HG02973 (cell line): ENCODE measurements around the gene NR2F6.
"Not testable (repeated sequence)": the region's sequence is repeated elsewhere in the genome, so short reads cannot be mapped to it uniquely, and the experiment has no call there.

ENCODE experiments used
- ATAC-seq: cut with Tn5 transposase; IDR thresholded peaks from one replicate; pipeline ENCODE4 v1.9.1; 2021; ENCODE audit warnings: moderate library complexity; ENCODE audit not compliant: unreplicated experiment

Gene NR2F6

GRCh38 chr19:17213334-17213733 lies 32.4 kb downstream of the NR2F6 start:
- no peak for ATAC-seq

- ATAC-seq = no peak
Observed at GRCh38 chr19:17211547-17212446, 33.9 kb downstream of the NR2F6 start.

- ATAC-seq = no peak
Observed at GRCh38 chr19:17210296-17210695, 35.4 kb downstream of the NR2F6 start.

- ATAC-seq = no peak
Observed at GRCh38 chr19:17209126-17210036, 36.3 kb downstream of the NR2F6 start.

- no peak for ATAC-seq
Observed at GRCh38 chr19:17206736-17207581, 38.8 kb downstream of the NR2F6 start.

GRCh38 chr19:17205237-17206140 lies 40.2 kb downstream of the NR2F6 start:
- ATAC-seq = no peak

- ATAC-seq = no peak
Observed at GRCh38 chr19:17202713-17203112, 43.0 kb downstream of the NR2F6 start.

- ATAC-seq = no peak
Observed at GRCh38 chr19:17202249-17202648, 43.5 kb downstream of the NR2F6 start.

GRCh38 chr19:17200408-17201079 lies 45.2 kb downstream of the NR2F6 start:
- ATAC-seq = no peak

GRCh38 chr19:17197666-17198065 lies 48.1 kb downstream of the NR2F6 start:
- ATAC-seq = no peak

- no peak for ATAC-seq
Observed at GRCh38 chr19:17196610-17197009, 49.1 kb downstream of the NR2F6 start.

- no peak for ATAC-seq
Observed at GRCh38 chr19:17195106-17195505, 50.6 kb downstream of the NR2F6 start.

GRCh38 chr19:17194608-17195007 lies 51.1 kb downstream of the NR2F6 start:
- no peak for ATAC-seq

- no peak for ATAC-seq
Observed at GRCh38 chr19:17192751-17193150, 53.0 kb downstream of the NR2F6 start.

GRCh38 chr19:17191736-17192135 lies 54.0 kb downstream of the NR2F6 start:
- not testable (repeated sequence) for ATAC-seq

- no peak for ATAC-seq
Observed at GRCh38 chr19:17185590-17185989, 60.1 kb downstream of the NR2F6 start.

- no peak for ATAC-seq
Observed at GRCh38 chr19:17184371-17184841, 61.3 kb downstream of the NR2F6 start.

GRCh38 chr19:17183858-17184321 lies 61.8 kb downstream of the NR2F6 start:
- no peak for ATAC-seq

- ATAC-seq = no peak
Observed at GRCh38 chr19:17183271-17183761, 62.4 kb downstream of the NR2F6 start.
